PC-3 (cell line): ENCODE measurements around the gene CRB2.

Experiments used
- EZH2 ChIP-seq: fragments of 300-600 bp; sonication (generic); IDR thresholded peaks from one replicate; pipeline ENCODE4 v1.6.1; 2017; ENCODE audit warnings: antibody characterized with exemption, mild to moderate bottlenecking, low read length; ENCODE audit not compliant: unreplicated experiment
- TF ChIP-seq, protein P1 (sequence below): fragments of 300-600 bp; sonication (generic); conservative IDR thresholded peaks from 2 replicates; pipeline ENCODE4 v1.5.1; 2017; ENCODE audit warnings: antibody characterized with exemption, low read depth, mild to moderate bottlenecking, low read length

DNA sequence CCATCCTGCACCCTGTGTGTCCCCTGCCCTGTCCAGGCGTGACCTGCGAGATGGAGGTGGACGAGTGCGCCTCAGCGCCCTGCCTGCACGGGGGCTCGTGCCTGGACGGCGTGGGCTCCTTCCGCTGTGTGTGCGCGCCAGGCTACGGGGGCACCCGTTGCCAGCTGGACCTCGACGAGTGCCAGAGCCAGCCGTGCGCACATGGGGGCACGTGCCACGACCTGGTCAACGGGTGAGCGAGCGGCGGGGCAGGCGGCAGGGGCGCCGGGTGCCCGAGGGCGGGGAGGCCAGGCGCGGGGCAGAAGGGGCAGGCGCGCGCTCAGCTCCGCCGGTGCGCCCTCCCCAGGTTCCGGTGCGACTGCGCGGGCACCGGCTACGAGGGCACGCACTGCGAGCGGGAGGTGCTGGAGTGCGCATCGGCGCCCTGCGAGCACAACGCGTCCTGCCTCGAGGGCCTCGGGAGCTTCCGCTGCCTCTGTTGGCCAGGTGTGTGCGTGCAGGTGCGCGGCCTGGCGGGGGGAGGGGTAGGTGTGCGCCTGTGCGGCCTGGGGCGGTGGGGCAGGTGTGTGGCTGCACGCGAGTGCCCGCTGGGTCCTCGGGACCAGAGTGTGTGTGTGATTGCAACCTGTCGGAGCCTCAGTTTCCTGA is 10.0 kb downstream of the CRB2 start:
- TF ChIP-seq, protein P1, sequence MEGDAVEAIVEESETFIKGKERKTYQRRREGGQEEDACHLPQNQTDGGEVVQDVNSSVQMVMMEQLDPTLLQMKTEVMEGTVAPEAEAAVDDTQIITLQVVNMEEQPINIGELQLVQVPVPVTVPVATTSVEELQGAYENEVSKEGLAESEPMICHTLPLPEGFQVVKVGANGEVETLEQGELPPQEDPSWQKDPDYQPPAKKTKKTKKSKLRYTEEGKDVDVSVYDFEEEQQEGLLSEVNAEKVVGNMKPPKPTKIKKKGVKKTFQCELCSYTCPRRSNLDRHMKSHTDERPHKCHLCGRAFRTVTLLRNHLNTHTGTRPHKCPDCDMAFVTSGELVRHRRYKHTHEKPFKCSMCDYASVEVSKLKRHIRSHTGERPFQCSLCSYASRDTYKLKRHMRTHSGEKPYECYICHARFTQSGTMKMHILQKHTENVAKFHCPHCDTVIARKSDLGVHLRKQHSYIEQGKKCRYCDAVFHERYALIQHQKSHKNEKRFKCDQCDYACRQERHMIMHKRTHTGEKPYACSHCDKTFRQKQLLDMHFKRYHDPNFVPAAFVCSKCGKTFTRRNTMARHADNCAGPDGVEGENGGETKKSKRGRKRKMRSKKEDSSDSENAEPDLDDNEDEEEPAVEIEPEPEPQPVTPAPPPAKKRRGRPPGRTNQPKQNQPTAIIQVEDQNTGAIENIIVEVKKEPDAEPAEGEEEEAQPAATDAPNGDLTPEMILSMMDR = no peak
- TF ChIP-seq EZH2 = no peak
